ENCODE results near the gene REG3G. TPM values are rescaled to one million over a fixed set of nuclear protein-coding genes. Genes with fewer than 3 reads are reported as not detected.
"Not testable (repeated sequence)": the region's sequence is repeated elsewhere in the genome, so short reads cannot be mapped to it uniquely, and the experiment has no call there.

The REG3G gene
- total RNA-seq, 1 donor from 2014 or later = not detected

DNA sequence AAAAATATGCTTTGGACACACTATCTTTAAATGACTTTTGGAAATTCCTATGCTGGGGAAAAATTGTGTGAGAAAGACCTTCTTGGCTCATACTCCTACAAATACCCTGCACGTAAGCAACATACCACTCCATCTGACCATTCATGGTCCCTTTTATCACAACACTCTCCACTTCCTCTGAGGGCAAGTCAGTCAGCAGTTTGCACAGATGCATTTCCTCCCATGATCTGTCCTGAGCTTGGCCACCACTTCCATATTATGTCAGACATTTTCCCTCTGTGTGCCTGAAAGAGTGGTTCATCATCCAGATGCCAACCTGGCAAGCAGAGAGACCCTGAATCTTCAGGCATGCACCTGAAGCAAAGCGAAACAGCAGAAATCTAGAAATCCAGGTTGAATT is 16.1 kb upstream of the REG3G start:
- ATAC-seq (no peak), DNase-seq (ENCODE audit: low spot score) (no peak)
- intact Hi-C loops (cut with DNase I) = no loop called here

DNA sequence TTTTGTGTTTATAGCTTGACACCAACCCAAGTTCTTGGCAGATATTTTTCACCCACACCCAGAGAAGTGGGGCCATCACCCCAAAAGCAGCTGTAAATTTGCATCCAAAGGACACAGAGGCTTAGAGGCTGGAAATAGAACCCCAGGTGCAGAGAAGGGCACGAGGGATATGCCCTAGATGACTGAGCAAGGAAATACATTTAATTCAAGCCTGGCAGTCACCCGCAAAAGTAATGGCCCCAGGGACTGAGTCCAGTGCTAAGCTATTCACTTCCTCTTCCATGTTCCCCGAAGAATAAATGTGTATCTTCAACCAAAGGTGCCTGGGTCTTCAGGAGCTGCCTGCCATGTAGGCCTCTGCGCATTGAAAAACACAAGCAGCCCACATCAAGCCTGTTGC is 14.0 kb upstream of the REG3G start:
- no peak for ATAC-seq
- DNase-seq (ENCODE audit: low spot score) = no peak
- intact Hi-C loops (cut with DNase I) = no loop called here

DNA sequence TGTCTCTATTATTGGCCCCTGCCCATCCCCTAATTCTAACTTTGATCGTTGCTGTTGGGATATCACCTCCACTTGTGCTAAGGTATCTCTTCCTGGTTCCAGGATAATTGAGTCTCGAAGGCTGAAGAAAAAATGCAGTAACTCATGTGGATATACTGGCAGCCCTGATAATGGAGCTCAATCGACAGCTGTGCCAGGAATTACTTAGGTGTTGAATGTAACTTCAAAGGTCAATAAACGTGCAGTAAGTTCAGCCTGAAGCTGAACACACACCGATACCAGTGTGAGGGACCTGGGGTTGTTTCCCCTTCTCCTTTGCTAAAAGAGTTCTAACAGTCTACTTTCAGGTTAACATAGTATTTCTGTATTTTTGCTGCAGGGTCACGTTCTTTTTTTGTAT is 11.9 kb upstream of the REG3G start:
- intact Hi-C loops (cut with DNase I) = no loop called here
- no peak for DNase-seq (ENCODE audit: low spot score)
- ATAC-seq = no peak

DNA sequence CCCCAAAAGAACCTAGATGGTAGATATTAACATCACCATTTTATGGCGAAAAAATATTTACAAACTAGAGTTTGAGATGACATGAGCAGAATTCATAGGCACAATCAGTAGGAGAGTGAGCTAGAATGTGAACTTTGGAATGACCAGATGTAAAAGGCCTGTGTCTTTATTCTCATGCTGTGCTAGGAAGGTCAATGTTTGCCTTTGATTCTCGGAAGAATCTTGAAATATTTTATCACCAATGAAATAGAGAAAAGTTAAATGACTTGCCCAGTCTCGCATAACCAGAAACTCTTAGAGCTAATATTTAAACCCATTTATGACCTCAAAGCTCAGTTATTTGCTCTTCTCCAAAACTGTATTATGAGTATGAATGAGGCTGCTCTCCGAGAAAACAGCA is 9.2 kb upstream of the REG3G start:
- intact Hi-C loops (cut with DNase I) = no loop called here
- ATAC-seq = no peak

DNA sequence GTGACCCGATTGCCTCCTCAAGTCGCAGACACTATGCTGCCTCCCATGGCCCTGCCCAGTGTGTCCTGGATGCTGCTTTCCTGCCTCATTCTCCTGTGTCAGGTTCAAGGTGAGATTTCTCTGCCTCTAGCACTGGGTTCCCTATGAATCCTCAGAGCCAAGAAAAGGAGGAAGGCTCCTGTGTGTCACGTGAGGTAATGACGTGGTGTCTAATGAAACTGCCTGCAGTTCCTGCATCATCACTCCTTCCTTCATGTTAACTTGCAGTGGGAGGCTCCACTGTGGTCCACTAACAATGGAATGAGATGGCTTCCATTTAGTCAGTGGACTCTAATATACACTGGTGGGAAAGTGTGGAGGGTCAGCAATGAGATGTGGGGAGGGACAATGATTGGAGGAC is 559 bp downstream of the REG3G start:
- intact Hi-C loops (cut with DNase I) = no loop called here
- DNase-seq (ENCODE audit: low spot score) = no peak
- no peak for ATAC-seq

More for the DNA sequence above, 9.2 kb upstream of the REG3G start:
- no peak for DNase-seq (ENCODE audit: low spot score)

DNA sequence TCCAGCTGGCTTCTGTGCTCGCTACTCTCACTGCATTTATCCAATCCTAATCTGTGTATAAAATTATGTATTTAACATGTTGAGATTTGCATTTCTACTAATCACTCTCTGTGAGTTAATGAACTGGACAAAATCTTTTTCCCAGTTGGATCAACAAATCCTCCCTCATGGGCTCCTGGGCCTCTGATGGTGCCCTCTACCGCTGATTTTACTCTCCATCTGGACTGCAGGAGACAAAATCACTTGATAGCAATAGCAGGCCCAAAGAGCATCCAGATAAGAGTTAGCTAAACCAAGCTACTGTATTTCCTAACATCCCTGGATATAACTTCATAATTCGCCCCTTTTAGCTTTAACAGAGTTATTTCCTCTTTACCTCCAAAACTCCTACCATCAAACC is 14.4 kb downstream of the REG3G start:
- intact Hi-C loops (cut with DNase I) = no loop called here
- DNase-seq (ENCODE audit: low spot score) (no peak), ATAC-seq (no peak)

DNA sequence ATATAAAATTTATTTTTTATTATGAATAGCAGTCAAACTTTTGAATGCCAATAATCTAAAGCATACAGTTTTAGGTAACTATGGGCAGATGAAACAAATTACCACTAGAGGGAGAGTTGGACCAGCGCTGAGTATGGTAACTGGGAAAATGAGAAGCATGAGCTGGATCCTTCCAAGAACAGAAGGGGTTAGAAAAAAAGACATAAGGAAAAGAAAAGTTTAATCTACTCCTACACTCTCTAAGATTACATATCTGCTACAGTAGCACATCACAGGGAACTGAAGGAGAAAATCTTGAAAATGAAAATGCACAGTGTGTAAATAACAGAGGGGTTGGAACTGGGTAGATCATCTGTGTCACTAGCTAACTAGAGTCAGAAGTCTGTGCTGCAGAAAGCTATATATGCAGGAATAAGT is 15.5 kb downstream of the REG3G start:
- DNase-seq (ENCODE audit: low spot score) = no peak
- peak; percentile 80 for ATAC-seq
- intact Hi-C loops (cut with DNase I) = no loop called here

DNA sequence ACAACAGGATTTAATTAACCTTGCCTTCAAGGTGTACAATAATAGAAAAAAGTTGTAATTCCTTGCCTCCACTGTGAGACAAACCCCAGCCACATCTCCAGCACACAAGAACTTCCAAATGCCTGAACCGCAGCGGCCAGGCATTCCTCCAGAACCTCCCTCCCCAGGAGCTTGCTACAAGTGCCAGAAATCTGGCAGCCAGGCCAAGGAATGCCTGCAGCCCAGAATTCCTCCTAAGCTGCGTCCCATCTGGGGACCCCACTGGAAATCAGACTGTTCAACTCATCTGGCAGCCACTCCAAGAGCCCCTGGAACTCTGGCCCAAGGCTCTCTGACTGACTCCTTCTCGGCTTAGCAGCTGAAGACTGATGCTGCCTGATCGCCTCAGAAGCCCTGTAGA is 28.0 kb downstream of the REG3G start:
- peak; percentile 79 for DNase-seq (ENCODE audit: low spot score)
- intact Hi-C loops (cut with DNase I); ATAC-seq: not testable (repeated sequence)

DNA sequence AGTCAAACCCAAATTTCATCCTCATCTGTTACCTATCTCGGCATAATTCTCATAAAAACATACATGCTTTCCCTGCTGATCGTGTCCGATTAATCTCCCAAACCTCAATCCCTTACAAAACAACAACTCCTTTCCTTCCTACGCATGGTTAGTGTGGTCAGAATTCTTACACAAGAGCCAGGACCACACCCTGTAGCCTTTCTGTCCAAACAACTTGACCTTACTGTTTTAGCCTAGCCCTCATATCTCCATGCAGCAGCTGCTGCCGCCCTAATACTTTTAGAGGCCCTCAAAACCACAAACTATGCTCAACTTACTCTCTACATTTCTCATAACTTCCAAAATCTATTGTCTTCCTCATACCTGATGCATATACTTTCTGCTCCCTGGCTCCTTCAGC is 29.3 kb downstream of the REG3G start:
- intact Hi-C loops (cut with DNase I); ATAC-seq; DNase-seq (ENCODE audit: low spot score): not testable (repeated sequence)

DNA sequence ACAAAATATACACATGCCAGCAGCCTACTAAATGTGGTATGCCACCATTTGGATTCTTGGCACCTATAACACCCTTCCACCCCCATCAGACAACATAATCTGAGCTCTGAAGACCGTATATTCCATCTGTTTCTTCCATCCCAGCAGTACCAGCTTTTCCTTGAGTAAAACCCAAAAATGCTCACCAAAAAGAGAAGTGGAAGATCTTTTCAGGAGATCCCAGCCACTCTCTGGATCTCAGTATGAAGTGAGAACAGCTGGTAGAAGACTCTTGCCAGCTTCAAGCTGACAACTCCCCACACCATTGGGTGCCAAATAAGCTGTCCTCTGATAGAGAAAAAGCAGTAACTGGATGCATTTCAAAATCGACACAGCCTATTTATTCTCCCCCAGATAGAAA is 39.7 kb downstream of the REG3G start:
- DNase-seq (ENCODE audit: low spot score) (no peak), ATAC-seq (no peak)
- intact Hi-C loops (cut with DNase I) = no loop called here

DNA sequence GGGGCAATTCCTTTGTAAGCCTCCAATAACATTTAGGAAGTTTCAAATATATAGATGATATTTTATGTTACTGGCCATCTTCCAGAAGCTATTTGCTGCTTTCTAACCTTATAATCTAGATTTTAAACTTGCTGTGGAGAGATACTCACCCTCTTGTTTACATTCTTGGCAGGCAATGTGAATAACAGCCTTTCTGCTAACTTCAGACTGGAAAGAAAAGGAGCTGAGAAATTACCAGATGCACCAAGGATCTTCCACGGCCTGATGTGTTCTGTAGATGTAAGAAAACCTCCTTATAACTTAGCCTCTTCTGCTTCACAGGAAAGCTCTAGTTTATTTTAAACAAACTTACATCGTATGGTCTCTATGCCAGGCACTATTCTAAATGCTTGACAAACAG is 45.6 kb downstream of the REG3G start:
- intact Hi-C loops (cut with DNase I) = no loop called here
- no peak for DNase-seq (ENCODE audit: low spot score)
- ATAC-seq = no peak

Other genes with a start within 250 kb of the REG3G start
- gene REG1B, start 62.3 kb downstream of the REG3G start, total RNA-seq = 2.3 TPM
- gene REG1A, start 94.8 kb downstream of the REG3G start, total RNA-seq = 3.7 TPM
- 2.3 TPM for gene REG3A, start 134.1 kb downstream of the REG3G start, total RNA-seq